GM18498 (cell line): ENCODE results near the gene ACP2.

ENCODE experiments used
- ATAC-seq: cut with Tn5 transposase; IDR thresholded peaks from one replicate; pipeline ENCODE4 v1.9.1; 2021; ENCODE audit warnings: mild to moderate bottlenecking, moderate library complexity; ENCODE audit not compliant: unreplicated experiment

ACP2 gene, protein sequence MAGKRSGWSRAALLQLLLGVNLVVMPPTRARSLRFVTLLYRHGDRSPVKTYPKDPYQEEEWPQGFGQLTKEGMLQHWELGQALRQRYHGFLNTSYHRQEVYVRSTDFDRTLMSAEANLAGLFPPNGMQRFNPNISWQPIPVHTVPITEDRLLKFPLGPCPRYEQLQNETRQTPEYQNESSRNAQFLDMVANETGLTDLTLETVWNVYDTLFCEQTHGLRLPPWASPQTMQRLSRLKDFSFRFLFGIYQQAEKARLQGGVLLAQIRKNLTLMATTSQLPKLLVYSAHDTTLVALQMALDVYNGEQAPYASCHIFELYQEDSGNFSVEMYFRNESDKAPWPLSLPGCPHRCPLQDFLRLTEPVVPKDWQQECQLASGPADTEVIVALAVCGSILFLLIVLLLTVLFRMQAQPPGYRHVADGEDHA

DNA sequence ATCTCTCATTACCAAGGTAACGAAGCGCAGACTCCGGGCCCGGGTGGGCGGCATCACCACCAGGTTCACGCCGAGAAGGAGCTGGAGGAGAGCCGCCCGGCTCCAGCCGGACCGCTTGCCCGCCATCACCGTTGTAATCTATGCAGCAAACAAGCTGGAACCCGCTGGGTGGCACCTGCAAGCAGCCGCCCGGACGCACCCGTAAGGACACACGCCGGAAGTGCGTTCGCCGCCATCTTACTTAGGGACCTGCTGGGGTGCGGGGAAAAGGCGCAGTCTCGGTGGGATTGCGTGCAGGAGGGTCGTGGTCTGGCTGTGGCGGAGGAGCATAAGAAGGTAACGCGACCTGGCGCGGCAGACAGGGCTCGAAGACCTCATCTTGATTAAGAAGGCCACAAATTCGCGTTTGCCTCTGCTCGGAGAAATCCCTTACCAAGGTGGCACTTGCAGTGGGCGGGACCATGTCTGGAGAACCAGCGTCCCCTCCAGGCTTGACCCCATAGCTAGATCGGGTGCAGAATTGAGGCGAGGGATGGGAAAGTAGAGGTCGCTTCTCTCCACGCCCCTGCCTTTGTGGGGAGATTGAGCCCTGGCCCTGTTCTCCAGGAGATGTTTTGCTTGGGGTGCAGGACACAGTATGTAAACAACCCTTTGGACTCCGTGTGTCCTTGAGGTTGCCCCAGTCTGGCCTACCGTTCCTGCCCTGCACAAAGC is at the start of gene ACP2:
TSS of gene ACP2 (minus strand) at position 151 of the 714 bp plus-strand sequence. CDS start at position 126, 25 bp downstream.
- peak; percentile 95 for ATAC-seq

DNA sequence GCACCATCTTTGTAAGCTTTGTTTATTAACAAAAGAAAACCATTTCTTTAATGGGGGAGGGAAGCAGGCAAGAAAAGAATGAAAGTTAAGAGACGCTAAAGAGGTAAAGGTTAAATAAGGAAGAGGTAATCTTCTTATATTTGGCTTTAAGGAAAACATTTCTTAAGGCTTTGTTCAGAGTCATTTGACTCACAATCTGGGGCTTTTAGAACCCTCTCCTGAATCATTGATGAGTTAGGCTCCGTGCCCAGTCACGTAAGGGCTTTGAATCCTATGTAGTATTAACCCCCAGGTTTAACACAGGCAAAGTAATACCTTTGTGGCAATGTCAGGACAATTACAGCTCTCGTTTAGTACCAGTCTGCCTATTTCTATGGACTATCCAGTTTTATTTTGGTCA is 47.4 kb upstream of the ACP2 start:
- ATAC-seq, result no peak

DNA sequence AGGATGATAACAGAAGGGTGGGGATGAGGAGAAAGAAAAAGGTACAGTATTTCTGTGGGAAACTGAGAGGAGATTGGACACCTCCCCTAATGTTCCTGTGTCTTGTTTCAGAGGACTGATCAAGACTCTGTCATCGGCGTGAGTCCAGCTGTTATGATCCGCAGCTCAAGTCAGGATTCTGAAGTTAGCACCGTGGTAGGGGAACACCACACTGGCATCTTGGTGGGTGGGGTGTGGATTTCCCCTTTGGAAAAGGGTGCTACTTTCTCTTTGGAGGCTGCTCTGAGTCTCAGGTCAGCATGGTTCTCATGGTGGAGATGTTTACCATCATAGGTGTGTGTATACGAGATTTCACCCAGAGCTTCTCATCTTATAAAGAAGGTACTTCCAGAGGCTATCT is 46.8 kb upstream of the ACP2 start:
- no peak for ATAC-seq

DNA sequence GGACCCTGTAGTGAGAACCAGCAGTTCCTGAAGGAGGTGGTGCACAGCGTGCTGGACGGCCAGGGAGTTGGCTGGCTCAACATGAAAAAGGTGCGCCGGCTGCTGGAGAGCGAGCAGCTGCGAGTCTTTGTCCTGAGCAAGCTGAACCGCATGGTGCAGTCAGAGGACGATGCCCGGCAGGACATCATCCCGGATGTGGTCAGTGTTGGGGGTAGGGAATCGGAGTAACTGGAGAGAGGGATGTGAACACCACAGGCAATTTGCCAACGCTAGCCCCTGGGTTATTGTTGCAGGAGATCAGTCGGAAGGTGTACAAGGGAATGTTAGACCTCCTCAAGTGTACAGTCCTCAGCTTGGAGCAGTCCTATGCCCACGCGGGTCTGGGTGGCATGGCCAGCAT is 41.2 kb upstream of the ACP2 start:
- ATAC-seq, result no peak

DNA sequence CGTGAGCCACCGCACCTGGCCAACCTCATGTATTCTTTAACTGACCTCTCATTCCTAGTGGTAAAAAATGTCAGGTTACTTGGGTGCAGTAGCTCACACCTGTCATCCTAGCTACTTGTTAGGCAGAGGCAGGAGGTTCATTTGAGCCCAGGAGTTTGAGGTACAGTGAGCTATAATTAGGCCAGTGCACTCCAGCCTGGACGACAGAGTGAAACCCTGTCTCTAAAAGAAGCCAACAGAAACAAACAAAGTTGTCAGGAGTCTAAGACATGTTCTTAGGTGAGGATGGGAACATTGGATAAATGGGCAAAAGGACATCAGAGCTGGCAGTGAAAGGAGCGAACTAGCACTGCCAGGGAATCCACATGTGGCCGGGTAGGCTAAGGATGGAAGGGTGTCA is 39.5 kb upstream of the ACP2 start:
- ATAC-seq, result no peak

DNA sequence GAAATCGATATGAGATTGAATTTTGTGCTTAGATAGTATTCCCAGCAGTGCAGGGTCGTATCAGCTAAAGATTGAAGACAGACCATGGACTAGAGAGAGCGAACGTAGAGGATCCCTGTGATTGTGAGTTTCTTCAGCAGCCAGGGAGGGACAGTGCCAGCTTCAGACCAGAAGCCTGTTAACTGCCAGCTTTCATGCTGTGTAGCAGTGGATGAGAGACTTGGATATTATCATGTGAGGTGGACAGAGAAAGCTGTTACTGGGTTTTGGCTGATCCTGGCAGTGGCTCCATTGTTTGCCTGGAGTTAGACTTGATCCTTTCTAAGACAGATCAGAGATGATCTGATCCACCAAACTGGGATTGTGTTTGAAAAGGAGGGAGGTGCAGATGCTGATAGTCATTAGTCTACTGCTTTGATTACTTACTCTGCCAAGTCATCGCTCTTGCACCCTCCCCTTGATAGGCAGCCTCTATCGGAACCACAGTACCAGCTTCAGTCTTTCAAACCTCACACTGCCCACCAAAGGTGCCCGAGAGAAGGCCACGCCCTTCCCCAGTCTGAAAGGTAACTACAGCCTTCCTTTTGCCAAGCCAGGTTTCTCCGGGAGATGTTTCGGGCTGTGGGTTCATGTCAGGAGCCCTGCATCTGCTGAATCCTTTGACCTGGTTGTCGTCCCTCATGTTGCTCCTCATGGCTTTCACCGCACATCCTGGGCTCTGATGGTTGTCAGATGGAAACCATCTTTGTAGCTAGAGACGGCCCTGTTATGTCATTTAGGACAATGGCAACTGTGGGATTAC is 37.6 kb upstream of the ACP2 start:
- ATAC-seq, result no peak

DNA sequence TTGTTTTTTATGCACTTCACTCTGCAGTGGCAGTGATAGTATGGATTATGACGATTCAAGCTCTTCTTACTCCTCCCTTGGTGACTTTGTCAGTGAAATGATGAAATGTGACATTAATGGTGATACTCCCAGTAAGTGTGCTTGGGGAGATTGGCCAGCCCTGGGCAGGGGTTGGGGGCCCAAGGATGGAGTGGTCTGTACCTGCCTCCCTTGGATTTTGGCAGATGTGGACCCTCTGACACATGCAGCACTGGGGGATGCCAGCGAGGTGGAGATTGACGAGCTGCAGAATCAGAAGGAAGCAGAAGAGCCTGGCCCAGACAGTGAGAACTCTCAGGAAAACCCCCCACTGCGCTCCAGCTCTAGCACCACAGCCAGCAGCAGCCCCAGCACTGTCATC is 35.5 kb upstream of the ACP2 start:
- no peak for ATAC-seq

DNA sequence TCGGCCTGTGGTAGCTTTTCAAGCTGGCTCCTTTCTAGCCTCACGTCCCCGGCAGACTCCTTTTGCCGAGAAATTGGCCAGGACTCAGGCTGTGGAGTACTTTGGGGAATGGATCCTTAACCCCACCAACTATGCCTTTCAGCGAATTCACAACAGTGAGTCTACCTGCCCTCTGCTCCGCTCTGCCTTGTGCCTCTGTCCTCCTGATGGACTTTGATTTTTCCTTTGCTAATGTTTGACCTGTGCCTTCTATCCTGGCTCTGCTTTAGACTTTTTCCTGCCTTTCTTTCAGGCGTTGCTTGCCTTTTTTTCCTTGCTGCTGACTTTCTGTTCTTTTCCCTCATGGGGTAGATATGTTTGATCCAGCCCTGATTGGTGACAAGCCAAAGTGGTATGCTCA is 33.8 kb upstream of the ACP2 start:
- ATAC-seq, result no peak

DNA sequence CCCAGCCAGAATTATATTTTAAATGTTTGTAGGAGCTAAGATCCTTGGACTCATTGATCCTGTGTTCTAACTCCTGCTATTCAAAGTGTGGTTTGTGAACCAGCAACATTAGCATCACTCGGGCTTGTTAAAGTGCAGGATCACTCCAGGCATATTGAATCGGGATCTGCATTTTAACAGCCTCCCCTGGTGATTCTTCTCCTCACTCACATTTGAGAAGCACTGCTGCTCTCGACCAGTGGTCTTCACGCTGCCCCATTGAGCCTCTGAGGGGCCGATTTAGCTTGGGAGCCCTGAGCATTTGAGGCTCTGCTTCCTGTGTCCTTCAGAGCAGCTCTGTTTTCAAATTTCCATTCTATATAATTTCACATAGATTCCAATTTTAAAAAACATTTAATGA is 32.2 kb upstream of the ACP2 start:
- ATAC-seq, result no peak

DNA sequence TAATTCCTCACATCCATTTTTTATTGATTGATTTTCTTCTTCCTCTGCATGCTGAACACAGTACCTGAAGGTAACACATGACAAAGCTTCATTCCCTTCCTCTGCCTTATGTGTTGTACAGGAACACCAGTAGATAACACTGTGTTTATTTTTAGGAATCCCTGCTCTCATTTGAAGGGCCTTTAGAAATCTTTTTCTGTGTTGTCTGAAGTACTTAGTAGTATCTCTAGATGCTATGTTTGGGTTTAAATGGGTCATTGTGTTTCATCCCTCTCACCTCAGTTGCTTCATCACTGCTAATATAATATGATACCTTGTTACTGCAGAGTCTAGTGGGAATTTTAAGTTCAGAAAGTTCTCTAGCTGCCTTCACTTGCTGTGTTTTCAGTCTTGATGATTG is 31.5 kb upstream of the ACP2 start:
- no peak for ATAC-seq

DNA sequence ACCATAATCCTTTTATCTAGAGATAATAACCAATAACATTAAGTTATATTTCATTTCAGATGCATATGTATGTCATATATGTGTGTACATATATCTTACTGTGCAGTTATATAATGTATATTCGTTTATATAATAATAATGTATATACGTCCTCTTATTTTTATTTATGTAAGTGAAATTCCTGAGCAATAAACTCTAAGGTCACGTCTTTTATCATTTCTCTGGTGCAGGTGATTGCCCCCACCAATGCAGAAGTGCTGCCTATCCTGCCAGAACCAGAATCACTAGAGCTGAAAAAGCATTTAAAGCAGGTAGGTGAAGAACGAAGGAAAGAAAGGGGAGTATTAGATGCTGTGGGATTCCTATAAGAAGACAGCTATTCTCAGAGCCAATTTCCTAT is 30.2 kb upstream of the ACP2 start:
- ATAC-seq, result no peak

DNA sequence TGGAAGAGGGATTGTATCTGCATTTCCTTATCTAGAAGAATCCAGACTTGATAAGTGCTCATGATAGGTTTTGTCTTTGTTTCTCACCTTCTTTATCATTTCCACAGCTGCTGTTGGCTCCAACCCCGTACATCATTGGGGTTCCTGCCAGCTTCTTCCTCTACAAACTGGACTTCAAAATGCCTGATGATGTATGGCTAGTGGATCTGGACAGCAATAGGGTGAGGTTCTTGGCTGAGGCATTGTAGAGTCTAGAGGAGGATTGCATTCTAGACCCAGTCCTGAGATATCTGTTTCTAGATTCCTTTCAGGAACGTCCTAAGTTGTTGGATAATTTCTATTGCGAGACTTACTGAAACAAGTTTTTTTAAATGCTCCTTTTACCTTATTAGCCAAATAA is 29.4 kb upstream of the ACP2 start:
- no peak for ATAC-seq

DNA sequence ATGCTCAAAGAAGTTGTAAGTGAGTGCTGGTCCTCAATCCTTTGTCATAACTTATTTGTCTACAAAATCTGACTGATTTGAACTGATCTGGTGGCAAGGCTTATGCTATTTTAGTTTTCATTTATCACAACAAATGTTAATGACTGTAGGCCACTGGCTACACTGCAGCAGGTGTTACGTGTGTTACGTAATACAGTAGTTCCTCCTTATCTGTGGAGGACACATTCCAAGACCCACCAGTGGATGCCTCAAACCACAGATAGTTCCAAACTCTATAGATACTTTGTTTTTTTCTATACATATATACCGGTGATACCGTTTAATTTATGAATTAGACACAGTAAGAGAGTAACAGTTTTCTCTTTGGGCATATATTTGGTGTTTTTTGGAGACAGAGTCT is 28.3 kb upstream of the ACP2 start:
- no peak for ATAC-seq

DNA sequence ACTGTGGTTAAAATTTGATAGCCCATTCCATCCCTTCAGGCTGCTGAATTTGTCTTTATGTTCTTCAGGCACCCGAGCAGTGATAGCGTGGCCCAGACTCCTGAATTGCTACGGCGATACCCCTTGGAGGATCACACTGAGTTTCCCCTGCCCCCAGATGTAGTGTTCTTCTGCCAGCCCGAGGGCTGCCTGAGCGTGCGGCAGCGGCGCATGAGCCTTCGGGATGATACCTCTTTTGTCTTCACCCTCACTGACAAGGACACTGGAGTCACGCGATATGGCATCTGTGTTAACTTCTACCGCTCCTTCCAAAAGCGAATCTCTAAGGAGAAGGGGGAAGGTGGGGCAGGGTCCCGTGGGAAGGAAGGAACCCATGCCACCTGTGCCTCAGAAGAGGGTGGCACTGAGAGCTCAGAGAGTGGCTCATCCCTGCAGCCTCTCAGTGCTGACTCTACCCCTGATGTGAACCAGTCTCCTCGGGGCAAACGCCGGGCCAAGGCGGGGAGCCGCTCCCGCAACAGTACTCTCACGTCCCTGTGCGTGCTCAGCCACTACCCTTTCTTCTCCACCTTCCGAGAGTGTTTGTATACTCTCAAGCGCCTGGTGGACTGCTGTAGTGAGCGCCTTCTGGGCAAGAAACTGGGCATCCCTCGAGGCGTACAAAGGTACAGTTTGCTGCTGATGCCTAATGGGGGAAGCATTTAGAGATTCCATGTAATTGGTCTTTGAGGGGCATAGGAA is 26.1 kb upstream of the ACP2 start:
- ATAC-seq, result no peak

DNA sequence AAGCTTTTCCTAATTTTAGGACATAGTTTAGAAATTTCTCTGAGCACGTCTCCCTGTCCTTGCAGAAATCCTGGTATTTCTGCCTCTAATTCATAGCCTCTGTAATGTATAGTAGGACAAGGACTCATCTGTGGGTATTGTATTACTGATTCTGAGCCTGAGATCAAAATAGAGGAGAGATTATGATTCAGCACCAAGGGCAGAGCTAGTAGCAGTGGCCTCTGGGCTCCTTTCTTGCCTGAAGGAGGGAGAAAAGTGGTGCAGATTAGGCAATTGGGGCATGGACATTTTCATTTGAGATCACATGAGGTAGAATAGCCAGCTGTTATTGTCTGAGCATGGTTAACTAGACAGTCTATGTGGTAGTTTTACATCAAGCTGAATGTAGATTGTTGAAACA is 24.1 kb upstream of the ACP2 start:
- ATAC-seq, result no peak

DNA sequence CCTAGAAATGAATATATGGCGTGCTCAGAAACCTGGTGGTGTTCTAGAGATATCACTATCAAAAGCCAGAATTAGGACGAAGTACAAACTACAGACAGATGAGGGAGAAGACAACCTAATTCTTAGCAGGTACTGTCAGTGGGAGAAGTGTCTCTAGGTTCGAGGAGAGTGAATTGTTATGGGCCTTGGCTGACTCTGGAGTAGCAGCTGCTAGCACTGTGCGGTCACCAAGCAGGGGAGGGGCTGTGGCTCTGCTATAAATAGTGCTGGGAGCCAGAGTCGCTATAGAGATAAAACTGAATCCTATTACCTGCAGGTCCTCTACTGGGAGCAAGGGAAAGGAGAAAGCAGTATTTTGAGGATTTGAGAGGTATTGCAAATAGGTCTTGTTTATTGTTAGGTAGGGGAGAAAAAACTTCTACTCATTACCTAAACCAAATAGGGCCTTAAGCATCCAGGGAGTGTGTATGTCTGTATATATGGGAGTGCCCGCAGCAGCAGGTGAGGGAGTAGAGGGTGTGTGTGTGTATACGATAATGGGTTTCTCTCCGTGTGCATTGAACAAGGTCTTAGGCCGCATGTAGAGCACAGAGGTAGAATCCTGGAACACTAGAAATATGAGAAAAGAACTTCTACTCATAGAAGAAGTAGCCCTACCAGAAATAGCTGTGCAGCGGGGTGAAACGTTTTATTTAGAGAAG is 23.5 kb upstream of the ACP2 start:
- ATAC-seq, result no peak

DNA sequence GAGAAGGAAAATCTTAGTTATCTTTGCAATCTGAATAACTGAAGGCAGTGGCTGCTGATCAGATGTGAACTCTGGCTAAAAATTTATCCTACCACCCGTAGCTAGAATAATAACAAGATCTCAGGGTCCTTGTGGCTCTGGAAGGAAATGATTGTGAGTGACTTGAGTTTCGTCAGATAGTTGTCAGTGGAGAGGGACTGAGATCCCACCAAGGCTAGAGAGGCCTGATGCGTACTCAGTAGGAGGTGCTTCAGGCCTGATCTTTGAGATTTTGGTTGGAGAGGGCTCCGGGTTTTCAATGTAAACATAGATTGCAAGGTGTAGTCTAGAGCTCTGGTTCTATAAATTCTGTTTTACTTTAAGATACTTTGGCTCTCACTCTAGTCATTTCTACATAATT is 22.7 kb upstream of the ACP2 start:
- ATAC-seq, result no peak

DNA sequence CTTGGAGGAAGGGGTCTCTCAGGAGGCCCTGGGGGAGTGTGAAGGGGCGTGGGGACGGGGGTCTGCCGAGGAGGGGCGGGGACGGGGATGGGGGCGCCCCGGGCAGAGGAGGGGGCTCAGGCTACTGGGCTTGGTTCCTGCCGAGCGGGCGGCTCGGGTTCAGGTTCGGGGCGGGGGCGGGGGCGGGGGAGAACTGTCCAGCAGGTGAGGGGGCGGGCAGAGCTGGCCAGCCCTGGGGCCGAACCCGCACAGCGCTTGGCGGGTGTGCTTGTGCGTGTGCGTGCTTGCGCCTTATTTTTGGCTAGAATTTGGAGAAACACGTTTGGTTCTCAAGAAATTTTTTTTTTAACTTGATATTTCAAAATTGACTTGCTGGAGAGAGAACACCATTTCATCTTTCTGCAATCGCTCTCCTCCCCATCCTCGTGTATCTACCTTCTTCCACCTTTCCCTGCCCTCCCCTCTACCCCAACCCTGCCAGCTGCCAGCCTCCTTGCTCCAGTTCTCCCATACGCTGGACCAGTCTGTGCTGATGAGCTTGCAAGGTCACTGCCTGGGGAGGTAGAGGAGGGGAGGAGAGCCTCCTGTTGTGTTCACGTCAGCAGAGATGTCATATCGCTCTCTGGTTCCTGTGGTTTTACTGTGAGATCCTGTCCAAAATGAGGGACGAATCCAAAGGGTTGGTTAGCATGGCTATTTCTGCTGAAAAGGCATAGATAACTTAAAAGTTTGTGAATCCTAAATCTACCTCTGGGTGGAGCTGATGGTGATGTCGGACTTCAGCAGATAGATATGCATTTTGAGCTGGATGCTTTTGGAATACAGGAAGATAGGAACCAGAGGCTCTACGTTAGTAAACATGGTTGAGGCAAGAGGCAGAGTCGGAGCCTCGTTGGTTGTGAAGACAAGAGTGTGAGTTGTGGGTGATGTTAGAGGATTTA is 22.0 kb upstream of the ACP2 start:
- no peak for ATAC-seq

DNA sequence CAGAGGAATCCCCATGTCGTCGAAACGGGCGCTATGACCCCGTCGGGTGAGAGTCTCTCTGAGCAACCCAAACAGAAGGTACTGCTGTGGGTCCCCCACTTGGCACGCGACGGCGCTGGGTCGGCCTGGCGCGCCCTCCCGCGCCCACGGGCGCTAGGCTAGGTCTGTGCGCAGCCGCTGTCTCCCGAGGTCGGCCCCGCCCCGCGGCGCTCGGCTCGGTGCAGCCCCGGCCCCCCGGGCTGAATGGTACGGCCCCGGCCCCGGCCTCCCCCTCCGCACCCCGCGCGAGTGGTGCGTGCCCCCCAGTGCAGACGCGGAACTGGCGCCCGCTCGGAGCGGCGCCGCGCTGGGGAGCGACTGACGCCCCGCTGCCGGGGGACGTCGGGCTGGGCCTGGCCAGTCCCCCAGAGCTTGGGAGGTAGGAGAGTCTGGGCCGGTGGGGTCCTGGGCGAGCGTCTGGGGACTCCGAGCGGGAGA is 21.3 kb upstream of the ACP2 start, which contains the start of gene MADD:
TSS of gene MADD (plus strand) at position 305 of the 477 bp plus-strand sequence.
- ATAC-seq, result peak; percentile 75
